C4-2B (cell line): Measurements from ENCODE around the gene CDH23.

Experiments used
- H3K27ac ChIP-seq: fragments of 450-650 bp; 2 replicates; pipeline ENCODE4 v1.5.1; 2017
- ZFX ChIP-seq: fragments of 450-650 bp; IDR thresholded peaks from 2 replicates; pipeline ENCODE4 v1.6.1; 2017
- TF ChIP-seq, protein P1 (sequence below): fragments of 450-650 bp; conservative IDR thresholded peaks from 2 replicates; pipeline ENCODE4 v1.5.1; 2017; ENCODE audit warnings: mild to moderate bottlenecking

The CDH23 gene

GRCh38 chr10:71571460-71572175, 174.9 kb downstream of the CDH23 start:
- TF ChIP-seq, protein P1, sequence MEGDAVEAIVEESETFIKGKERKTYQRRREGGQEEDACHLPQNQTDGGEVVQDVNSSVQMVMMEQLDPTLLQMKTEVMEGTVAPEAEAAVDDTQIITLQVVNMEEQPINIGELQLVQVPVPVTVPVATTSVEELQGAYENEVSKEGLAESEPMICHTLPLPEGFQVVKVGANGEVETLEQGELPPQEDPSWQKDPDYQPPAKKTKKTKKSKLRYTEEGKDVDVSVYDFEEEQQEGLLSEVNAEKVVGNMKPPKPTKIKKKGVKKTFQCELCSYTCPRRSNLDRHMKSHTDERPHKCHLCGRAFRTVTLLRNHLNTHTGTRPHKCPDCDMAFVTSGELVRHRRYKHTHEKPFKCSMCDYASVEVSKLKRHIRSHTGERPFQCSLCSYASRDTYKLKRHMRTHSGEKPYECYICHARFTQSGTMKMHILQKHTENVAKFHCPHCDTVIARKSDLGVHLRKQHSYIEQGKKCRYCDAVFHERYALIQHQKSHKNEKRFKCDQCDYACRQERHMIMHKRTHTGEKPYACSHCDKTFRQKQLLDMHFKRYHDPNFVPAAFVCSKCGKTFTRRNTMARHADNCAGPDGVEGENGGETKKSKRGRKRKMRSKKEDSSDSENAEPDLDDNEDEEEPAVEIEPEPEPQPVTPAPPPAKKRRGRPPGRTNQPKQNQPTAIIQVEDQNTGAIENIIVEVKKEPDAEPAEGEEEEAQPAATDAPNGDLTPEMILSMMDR: no peak
- TF ChIP-seq ZFX: no peak

DNA sequence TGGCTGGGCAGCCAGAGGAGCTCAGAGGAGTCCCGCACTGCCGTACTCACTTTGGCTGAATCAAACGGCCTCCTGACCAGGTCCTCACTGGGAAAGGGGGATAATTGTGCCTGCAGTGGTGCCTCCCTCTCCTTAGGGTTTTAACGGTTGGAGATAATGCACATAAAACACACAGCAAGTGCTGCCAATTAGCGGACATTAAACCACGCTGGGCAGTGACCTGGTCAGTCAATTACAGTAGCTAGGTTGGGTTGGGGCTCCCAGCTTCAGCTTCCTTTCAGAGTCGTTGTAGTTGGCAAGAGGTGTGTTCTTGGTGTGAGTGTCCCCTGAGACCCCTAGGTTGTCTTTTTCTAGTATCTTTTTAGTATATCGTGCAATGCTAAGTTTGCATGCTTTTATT, 176.2 kb downstream of the CDH23 start:
- TF ChIP-seq, protein P1: no peak
- no peak for TF ChIP-seq ZFX
- no peak overlapping the region for H3K27ac ChIP-seq

More at GRCh38 chr10:71571460-71572175, 174.9 kb downstream of the CDH23 start:
- H3K27ac ChIP-seq: no peak overlapping the region

DNA sequence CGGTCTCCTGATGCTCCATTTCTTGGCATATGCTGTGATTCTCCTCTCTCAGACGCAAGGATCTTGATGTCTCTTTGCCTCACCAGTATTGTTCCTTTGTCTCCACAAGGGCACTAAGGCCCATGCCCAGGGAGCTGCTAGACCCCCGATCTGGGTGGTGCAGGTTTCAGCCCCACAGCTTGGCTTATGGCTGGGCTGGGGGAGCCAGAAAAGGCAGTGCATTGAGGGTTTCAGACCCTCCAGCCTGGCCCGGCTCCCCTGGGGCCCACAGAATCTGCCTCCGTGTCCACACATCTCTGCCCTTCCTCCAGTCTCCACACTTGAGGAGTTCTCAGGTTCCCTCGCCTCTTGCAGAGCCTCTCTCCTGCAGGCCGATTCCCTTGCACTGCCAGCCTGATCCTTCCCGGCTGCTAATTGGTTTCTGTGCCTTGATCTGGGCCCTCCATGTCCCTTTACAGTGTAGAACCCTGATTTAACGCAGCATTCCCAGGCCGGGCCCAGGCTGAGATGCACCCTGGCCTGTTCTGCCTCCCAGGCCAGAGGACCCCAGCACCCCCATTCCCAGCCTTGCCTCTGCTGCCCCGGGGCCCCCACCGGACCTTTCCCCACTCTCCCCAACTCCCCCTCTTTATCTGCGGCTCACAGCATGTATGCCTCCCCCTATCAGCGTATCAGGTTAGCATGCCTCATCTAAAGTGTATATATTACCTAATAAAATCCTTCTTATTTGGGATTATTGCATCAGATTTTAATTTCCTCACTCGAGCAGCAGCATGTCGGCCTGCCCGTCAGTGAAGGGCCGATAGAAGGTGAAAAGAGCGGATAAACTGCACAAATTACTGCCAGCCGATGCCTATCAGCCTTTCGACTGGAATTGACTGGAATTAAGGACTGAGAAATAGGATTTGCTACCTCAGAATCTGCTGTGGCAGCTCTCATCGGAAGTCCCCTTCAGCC, 177.1 kb downstream of the CDH23 start:
- TF ChIP-seq, protein P1: no peak
- TF ChIP-seq ZFX: no peak
- H3K27ac ChIP-seq: no peak overlapping the region

DNA sequence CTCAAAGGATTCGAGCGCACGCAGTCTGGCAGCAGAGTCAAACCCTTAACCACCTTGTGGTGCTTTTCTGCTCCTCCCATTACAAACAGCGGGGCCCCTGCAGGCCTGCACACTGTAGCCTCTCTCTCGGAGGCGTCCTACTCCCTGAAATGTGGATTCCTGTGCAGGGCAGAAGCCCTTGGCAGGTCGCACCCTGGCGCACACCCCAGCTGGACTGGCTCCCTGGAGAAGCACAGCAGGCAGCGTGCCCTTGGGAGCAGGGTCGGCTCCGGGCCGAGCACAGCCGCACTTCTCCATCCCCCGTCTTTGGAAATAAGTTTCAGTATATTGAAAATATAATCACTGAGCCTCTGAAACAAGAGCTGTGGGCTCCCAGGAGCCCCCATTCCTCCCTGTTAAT, 178.7 kb downstream of the CDH23 start:
- TF ChIP-seq ZFX: no peak
- TF ChIP-seq, protein P1: no peak
- no peak overlapping the region for H3K27ac ChIP-seq

- no peak overlapping the region for H3K27ac ChIP-seq
- TF ChIP-seq, protein P1: no peak
- TF ChIP-seq ZFX: no peak
Observed at GRCh38 chr10:71575934-71576801, 179.4 kb downstream of the CDH23 start.

- TF ChIP-seq, protein P1: no peak
- no peak for TF ChIP-seq ZFX
- no peak overlapping the region for H3K27ac ChIP-seq
Observed at GRCh38 chr10:71576842-71577241, 180.1 kb downstream of the CDH23 start.
